ENCODE results near the gene NSDHL. TPM values are rescaled to one million over a fixed set of nuclear protein-coding genes. Genes with fewer than 3 reads are reported as not detected.

NSDHL gene
- total RNA-seq, 1 donor from 2014 or later: 5.9 TPM

GRCh38 chrX:152845618-152846240 is 14.9 kb downstream of the NSDHL start:
- DNase-seq: no peak

- DNase-seq: no peak
Measured at GRCh38 chrX:152847281-152847680, 16.4 kb downstream of the NSDHL start.

- no peak for DNase-seq
Measured at GRCh38 chrX:152850465-152850864, 19.6 kb downstream of the NSDHL start.

GRCh38 chrX:152853986-152854385 is 23.1 kb downstream of the NSDHL start:
- DNase-seq: no peak

- DNase-seq: no peak
Measured at GRCh38 chrX:152861116-152861515, 30.3 kb downstream of the NSDHL start.

- no peak for DNase-seq
Measured at GRCh38 chrX:152861826-152862225, 31.0 kb downstream of the NSDHL start.

- DNase-seq: no peak
Measured at GRCh38 chrX:152865232-152865920, 34.5 kb downstream of the NSDHL start.

- no peak for DNase-seq
Measured at GRCh38 chrX:152866386-152866785, 35.5 kb downstream of the NSDHL start.

GRCh38 chrX:152869972-152870371 is 39.1 kb downstream of the NSDHL start:
- DNase-seq: no peak

- DNase-seq: no peak
Measured at GRCh38 chrX:152871260-152871659, 40.4 kb downstream of the NSDHL start.

- no peak for DNase-seq
Measured at GRCh38 chrX:152872522-152872921, 41.7 kb downstream of the NSDHL start.

- DNase-seq: no peak
Measured at GRCh38 chrX:152873361-152873760, 42.5 kb downstream of the NSDHL start.

- no peak for DNase-seq
Measured at GRCh38 chrX:152876931-152877840, 46.3 kb downstream of the NSDHL start.

GRCh38 chrX:152878976-152879755 is 48.3 kb downstream of the NSDHL start:
- no peak for DNase-seq

GRCh38 chrX:152881289-152881688 is 50.4 kb downstream of the NSDHL start:
- DNase-seq: no peak

- DNase-seq: no peak
Measured at GRCh38 chrX:152884171-152884570, 53.3 kb downstream of the NSDHL start.

GRCh38 chrX:152886716-152887115 is 55.9 kb downstream of the NSDHL start:
- DNase-seq: no peak

GRCh38 chrX:152892499-152892898 is 61.6 kb downstream of the NSDHL start:
- DNase-seq: no peak

GRCh38 chrX:152892999-152893891 is 62.4 kb downstream of the NSDHL start:
- DNase-seq: peak; percentile 11

- peak; percentile 31 for DNase-seq
Measured at GRCh38 chrX:152893980-152894610, 63.2 kb downstream of the NSDHL start.

- no peak for DNase-seq
Measured at GRCh38 chrX:152895121-152895520, 64.3 kb downstream of the NSDHL start.

Measured in tongue (tissue), 2 donors.